ENCODE data around the gene GAPT. TPM values are rescaled to one million over a fixed set of nuclear protein-coding genes. Genes with fewer than 3 reads are reported as not detected.
A peak's percentile ranks its signal among the peaks of the same experiment; 100 is the strongest.

GAPT gene
- total and polyA plus RNA-seq, 8 donors, result 0.63 to 18.3 (median 1.0) TPM

DNA sequence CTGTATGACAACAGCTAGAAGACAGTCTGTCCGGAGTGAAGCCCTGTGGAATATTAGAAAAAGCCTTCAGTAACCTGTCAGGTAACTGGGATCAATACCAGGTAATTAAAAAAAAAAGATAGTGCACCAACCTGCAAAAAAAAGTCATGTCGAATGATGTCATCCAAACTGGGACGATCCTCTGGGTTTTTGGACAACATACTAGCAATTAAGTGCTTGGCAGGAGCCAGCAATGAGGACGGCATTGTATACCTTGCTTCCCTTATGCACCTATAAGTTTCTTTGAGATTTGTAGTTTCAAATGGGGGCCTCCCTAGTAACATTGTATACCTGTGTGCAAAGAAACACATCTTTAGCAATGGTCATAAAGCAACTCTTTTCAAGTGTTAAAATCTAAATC, 34.2 kb upstream of the GAPT start:
- no peak overlapping the region for H3K27ac ChIP-seq
- H3K4me1 ChIP-seq, result peaks cover 0 to 21% of the 10 kb centered on the region in 2 donors
- peak overlapping the region; percentile 62 to 77 for H3K4me3 ChIP-seq
- H3K27me3 ChIP-seq, result peaks cover 0 to 20% of the 10 kb centered on the region in 2 donors
- ATAC-seq (no peak), DNase-seq (no peak)
- TF ChIP-seq, protein P1, sequence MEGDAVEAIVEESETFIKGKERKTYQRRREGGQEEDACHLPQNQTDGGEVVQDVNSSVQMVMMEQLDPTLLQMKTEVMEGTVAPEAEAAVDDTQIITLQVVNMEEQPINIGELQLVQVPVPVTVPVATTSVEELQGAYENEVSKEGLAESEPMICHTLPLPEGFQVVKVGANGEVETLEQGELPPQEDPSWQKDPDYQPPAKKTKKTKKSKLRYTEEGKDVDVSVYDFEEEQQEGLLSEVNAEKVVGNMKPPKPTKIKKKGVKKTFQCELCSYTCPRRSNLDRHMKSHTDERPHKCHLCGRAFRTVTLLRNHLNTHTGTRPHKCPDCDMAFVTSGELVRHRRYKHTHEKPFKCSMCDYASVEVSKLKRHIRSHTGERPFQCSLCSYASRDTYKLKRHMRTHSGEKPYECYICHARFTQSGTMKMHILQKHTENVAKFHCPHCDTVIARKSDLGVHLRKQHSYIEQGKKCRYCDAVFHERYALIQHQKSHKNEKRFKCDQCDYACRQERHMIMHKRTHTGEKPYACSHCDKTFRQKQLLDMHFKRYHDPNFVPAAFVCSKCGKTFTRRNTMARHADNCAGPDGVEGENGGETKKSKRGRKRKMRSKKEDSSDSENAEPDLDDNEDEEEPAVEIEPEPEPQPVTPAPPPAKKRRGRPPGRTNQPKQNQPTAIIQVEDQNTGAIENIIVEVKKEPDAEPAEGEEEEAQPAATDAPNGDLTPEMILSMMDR (IDR thresholded peaks at IDR 0.05), result no peak
- intact Hi-C loops (cut with DNase I), result loop anchor here in 1 of 2 donors (10.0 kb wide), 1 partner anchor 572 kb away; no protein-coding TSS in a partner anchor
- H3K9me3 ChIP-seq, result no peaks in the 10 kb centered on the region
- peaks cover 0 to 38% of the 10 kb centered on the region in 2 donors for H3K36me3 ChIP-seq

DNA sequence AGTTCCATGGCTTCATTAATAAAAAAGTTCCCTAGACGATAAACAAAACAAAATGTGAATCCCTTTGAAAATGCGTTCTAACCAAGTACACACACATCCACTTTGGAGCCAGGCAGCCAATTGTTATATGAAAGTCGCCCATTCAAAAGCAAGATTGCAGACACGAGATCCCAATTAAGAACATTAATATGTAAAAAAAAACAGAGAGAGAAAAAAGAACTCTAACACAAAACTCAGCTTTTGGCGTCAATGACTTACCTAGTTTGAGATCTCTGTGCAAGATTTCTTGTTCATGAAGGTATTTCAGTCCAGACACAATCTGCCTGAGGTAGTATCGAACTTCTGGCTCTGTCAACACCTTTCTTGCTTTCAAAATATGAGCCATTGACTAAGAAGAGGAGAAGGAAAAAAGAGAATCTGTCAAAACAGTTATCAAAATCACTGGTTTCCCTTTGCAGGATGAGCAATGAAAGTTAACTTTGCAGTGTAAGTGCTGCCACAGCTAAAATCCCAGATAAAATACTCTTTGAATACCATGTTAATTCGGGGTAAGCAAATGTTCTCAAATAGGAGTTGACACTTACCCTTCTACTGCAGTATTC, 33.0 kb upstream of the GAPT start:
- Histone ChIP-seq H3K27ac (peak overlapping the region; percentile 96 to 99), H3K4me1 (peaks cover 0 to 24% of the 10 kb centered on the region in 2 donors), H3K27me3 (peaks cover 0 to 20% of the 10 kb centered on the region in 2 donors), H3K4me3 (peak overlapping the region; percentile 62 to 77), H3K9me3 (no peaks in the 10 kb centered on the region), H3K36me3 (peaks cover 0 to 37% of the 10 kb centered on the region in 2 donors)
- DNase-seq (no peak), ATAC-seq (no peak)
- TF ChIP-seq, protein P1 (IDR thresholded peaks at IDR 0.05), result no peak
- intact Hi-C loops (cut with DNase I), result loop anchor here in 1 of 2 donors (10.0 kb wide), 1 partner anchor 573 kb away; no protein-coding TSS in a partner anchor

DNA sequence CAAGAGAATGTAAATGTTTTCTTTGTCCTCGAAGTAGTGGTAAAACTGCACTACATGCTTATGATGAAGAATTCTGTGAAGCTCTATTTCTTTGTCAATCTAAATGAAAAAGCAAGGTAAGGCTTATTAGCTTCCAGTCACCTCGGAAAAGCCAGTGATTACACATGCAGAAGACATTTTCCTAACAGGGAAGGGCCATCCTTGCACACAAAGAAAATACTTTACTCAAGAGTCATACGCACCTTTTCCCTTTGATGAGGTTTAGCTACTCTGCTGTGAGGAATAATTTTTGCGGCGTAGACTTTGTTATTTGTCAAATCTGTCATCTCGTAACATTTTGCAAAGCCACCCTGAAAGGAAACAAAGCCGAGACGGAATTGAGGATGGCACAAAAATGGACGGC, 32.5 kb upstream of the GAPT start:
- TF ChIP-seq, protein P1 (IDR thresholded peaks at IDR 0.05), result no peak
- peaks cover 0 to 24% of the 10 kb centered on the region in 2 donors for H3K4me1 ChIP-seq
- intact Hi-C loops (cut with DNase I), result loop anchor here in 1 of 2 donors (10.0 kb wide), 1 partner anchor 574 kb away; no protein-coding TSS in a partner anchor
- no peak for ATAC-seq
- H3K27ac ChIP-seq, result peak overlapping the region; percentile 96 to 99
- H3K27me3 ChIP-seq, result peaks cover 0 to 20% of the 10 kb centered on the region in 2 donors
- peak overlapping the region; percentile 62 to 77 for H3K4me3 ChIP-seq
- DNase-seq, result no peak
- no peaks in the 10 kb centered on the region for H3K9me3 ChIP-seq
- peaks cover 0 to 32% of the 10 kb centered on the region in 2 donors for H3K36me3 ChIP-seq

DNA sequence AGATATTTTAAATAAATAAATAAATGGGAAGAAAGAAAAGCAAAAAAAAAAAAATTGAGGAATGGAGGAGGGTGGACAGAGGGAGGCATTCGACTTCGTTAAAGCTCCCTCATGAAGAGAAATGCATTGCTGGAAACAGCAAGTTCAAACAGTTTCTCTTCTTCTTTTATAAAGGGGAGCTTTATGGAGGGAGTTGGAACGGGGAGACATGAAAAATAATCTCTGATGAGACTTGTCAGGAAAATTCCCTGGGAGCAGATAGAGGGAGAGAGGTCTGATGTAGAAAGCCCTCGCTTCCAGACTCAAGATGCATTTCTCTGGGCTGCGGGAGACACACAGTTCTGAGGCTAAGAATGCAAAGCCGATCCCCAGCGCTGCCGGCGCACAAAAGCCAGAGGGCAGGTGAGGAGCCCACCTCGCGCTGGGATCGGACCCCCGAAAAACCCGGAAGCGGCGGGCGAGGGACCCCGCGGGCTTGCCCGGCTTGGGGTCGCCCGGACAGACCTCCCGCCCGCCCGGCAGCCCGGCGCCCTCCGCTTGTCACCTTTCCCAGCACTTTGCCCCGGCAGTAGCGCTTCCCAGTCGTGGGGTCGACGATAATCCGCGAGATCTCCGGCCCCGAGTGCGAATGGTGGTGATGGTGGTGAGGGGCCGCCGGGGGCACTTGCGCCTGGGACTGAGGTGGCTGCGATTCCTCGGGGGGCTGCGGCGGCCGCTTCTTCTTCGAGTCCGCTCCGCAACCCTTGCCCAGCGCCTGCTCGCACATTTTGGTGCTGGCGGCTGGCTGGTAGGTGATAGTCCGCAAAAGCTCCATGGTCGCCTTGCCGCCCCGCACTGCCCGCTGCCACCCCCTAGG, 31.9 kb upstream of the GAPT start:
- ATAC-seq (peak; percentile 11), DNase-seq (peak in 3 of 4 donors; percentile 44 to 48 (median 47))
- Histone ChIP-seq H3K36me3 (peaks cover 0 to 26% of the 10 kb centered on the region in 2 donors), H3K9me3 (no peaks in the 10 kb centered on the region), H3K4me1 (peaks cover 0 to 24% of the 10 kb centered on the region in 2 donors), H3K27me3 (peaks cover 0 to 20% of the 10 kb centered on the region in 2 donors), H3K27ac (peak overlapping the region; percentile 96 to 99), H3K4me3 (peak overlapping the region; percentile 62 to 77)
- TF ChIP-seq, protein P1 (IDR thresholded peaks at IDR 0.05), result no peak
- intact Hi-C loops (cut with DNase I), result loop anchor here in 1 of 2 donors (5.0 to 10.0 kb wide), 3 partner anchors 575 to 1162 kb away; no protein-coding TSS in a partner anchor

All from left lung (tissue), 10 donors.